COLO829 (cell line): ENCODE measurements around the gene ESR1.

Experiments
- DNase-seq: peaks from one replicate; pipeline ENCODE4 v3.0.0; 2012; ENCODE audit warnings: low spot score

The ESR1 gene

DNA sequence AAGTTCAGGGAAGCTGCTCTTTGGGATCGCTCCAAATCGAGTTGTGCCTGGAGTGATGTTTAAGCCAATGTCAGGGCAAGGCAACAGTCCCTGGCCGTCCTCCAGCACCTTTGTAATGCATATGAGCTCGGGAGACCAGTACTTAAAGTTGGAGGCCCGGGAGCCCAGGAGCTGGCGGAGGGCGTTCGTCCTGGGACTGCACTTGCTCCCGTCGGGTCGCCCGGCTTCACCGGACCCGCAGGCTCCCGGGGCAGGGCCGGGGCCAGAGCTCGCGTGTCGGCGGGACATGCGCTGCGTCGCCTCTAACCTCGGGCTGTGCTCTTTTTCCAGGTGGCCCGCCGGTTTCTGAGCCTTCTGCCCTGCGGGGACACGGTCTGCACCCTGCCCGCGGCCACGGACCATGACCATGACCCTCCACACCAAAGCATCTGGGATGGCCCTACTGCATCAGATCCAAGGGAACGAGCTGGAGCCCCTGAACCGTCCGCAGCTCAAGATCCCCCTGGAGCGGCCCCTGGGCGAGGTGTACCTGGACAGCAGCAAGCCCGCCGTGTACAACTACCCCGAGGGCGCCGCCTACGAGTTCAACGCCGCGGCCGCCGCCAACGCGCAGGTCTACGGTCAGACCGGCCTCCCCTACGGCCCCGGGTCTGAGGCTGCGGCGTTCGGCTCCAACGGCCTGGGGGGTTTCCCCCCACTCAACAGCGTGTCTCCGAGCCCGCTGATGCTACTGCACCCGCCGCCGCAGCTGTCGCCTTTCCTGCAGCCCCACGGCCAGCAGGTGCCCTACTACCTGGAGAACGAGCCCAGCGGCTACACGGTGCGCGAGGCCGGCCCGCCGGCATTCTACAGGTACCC, at the start of gene ESR1:
TSS of gene ESR1 (plus strand) at position 170 of the 858 bp plus-strand sequence. CDS start at position 401, 231 bp downstream.
- DNase-seq = no peak

DNA sequence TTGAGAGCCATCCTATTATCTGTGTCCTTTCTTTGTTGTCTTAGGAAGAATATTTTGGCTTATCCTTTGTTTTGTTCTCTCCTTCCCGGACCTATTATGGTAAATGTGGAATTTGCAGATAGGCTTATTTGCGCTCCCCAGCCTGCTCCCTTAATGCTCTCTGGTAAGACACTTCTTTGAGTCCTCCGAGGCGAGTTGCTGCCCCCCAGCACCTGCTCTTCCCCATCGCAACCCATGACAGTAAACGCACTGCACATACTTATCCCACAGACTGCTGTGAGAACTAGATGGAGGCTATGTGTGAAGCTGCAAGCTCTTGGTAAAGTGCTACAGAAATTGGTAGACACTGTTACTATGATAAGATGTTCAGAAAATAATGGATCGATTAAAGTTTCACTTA, 47.0 kb upstream of the ESR1 start:
- DNase-seq = no peak

GRCh38 chr6:151761851-151762250, 45.6 kb upstream of the ESR1 start:
- DNase-seq = no peak

- DNase-seq = no peak
Measured at GRCh38 chr6:151762817-151763216, 44.7 kb upstream of the ESR1 start.

DNA sequence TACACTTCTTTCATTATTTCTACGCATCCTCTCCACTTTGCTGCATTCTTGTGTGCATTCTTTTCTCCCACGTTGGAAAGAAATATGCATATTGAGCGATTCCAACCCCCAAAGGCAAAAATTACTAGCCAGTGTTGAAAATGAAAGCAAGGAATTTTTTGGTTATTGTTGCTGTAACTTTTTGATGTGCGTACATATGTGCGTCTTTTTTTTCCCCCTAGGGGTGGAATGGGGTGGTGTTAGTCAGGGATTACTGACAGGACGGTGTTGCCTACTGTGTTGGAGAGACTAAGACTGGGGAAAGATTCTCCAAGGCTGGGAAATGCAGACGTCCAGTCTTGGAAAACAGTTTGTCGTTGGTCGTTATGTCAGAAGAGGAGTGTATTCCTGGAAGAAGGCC, 44.2 kb upstream of the ESR1 start:
- DNase-seq = peak; percentile 11

DNA sequence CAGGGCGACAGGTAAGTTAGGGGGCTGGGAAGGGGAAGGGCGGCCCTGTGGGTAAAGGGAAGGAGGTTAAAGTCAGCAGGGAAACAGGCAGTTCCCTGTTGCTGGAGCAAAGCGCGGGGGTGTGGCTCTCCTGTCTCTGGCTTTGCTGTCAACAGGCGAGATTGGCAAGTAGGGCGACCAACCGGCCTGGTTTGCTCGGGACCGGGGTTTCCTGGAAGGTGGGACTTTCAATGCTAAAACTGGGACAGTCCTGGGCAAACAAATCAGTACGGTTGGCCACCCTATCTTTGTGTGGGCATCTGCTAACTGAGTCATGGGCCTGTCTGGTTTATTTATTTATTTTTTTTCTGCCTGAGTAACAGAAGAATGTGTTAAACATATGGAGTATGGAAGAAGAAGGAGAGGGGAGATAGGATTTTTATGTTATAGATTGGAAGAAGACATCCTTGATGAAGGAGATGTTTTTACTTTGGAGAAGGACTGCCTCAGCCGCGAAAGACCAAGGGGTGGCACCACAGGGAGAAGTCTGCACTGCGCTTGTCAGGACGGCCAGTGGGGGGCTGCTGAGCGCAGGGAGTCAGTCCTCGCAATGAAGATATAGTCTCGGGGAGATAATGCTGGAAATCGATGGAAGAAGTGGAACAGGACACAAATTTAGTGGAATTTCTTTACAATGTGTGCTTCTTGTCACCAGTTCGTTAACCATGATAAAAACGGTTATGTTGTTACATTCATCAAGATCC, 43.4 kb upstream of the ESR1 start:
- peak; percentile 35 for DNase-seq

DNA sequence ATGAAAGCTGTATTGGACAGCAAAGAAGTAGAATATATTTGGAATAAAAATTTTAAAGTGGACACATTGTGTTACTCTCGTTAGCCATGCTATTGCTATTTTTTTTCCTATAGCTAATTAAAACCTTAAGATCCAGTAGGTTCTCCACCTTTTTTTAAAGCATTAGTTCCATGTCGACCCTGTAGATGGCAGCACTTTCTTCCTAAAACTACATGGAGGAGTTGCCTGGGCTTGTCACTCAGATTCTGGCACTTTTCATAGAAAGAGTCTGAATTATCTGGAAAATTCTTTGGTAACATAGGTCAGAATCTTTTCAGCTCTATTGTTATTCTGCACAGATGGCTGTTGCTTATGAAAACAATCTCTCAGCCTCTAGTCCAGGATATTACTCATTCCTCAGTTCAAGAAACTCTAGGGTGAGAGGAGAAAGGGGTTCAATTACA, 42.0 kb upstream of the ESR1 start:
- peak; percentile 70 for DNase-seq

- DNase-seq = no peak
Measured at GRCh38 chr6:151772446-151772845, 35.0 kb upstream of the ESR1 start.

- no peak for DNase-seq
Measured at GRCh38 chr6:151773382-151773781, 34.1 kb upstream of the ESR1 start.

GRCh38 chr6:151782560-151782959, 24.9 kb upstream of the ESR1 start:
- no peak for DNase-seq

DNA sequence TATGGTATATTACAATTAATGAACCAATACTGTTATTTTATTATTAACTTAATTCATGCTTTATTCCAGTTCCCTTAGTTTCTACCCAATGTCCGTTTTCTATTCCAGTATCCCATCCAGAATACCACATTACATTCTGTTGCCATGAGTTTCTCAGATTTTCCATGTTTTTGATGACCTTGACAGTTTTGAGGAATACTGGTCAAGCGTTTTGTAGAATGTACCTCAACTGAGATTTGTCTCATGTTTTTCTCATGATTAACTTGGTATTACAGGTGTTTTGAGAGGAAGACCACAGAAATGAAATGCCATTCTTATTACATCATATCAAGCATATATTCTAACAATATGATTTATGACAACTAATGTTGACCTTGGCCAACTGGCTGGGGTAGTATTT, 23.8 kb upstream of the ESR1 start:
- DNase-seq = no peak

GRCh38 chr6:151784441-151785214, 22.9 kb upstream of the ESR1 start:
- DNase-seq = no peak

DNA sequence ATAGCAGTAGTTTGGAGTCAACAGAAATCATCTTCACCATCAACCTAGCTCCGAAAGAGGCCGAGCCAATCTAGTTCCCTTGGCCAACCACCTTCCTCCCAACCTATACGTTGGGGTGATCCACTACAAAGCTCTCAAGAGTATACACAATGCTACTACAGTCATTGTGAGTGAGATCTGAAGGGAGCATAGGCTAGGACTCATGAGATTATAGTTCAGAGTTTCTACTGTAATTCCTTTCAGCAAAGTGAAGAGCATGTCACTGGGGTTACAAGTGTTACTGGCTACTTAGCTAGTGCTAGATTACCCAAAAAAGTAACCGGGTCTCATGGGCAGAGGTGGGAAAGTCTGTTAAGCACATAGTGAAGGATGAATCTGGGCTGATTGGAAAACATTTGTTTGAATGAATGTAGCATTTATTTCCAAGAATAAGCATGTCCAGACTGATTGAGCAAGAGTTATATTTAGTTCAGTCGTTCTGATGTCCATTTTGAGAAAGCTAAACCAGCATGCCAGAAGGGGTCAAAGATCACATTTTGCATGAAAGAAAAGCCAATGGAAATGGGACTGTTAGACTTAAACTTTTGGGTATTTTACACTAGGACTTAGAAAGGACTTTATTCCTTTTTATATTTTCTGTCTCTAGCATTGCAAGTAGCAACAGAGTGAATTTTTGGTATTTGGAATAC, 10.5 kb upstream of the ESR1 start:
- no peak for DNase-seq

GRCh38 chr6:151803743-151804142, 3.7 kb upstream of the ESR1 start:
- no peak for DNase-seq

- no peak for DNase-seq
Measured at GRCh38 chr6:151804585-151805285, 2.7 kb upstream of the ESR1 start.

GRCh38 chr6:151805286-151805840, 2.1 kb upstream of the ESR1 start:
- no peak for DNase-seq

GRCh38 chr6:151806757-151807512, 547 bp upstream of the ESR1 start:
- no peak for DNase-seq

GRCh38 chr6:151808371-151809241, 1.1 kb downstream of the ESR1 start:
- no peak for DNase-seq

DNA sequence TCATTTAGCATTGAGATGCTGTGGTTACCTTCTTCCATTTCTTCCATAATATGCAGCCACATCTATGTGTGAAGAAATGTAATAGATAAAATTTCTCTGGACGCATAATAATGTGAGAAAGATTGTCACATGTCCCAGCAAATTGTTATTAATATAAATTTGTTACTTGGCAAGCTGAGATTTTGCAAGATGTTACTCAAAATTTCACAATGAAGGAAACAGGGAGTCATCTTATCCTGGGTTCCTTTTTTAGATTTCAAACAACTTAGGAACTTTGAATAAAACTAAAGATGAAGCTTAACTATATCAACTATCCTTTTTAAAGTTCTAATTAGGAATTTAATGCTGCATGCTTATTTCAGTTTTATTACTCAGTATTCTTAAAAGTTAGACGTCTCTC, 3.6 kb downstream of the ESR1 start:
- DNase-seq = no peak
